D341Med (cell line): ENCODE data around the gene MLYCD.

Source experiments
- DNase-seq: peaks from one replicate; pipeline ENCODE4 v3.0.0; 2012; ENCODE audit warnings: low spot score

The MLYCD gene

DNA sequence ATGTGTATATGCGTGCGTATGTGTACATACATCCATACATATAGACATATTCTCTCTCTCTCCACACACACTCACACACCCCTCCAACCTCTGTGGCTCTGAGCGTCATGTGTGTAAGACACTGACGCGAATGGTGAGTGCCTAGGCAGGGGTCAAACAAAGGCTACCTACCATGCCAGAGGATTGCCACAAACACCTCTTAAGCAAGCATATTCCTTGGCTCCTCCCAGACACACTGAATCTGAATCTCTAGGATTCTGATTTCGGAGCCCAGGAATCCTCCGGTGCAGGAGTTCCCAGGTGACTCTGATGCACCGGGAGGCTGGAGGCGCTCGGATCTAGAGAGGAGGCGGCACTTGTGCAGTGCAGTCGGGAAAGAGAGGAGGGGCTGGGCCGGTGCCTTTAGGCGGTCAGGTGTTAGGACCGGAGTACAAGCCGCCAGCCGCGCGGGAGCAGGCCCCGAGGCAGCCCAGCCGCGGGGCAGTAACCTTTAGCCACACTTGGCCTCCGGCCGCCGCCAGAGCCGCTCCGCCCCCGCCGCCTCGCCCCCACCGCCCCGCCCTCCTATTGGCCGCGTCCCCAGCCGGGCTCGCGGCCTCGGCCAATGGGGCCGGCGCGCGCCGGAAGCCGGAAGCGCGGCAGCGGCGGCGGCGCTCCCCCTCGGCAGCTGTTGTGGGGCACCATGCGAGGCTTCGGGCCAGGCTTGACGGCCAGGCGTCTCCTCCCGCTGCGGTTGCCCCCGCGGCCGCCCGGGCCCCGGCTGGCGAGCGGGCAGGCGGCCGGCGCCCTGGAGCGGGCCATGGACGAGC lies at the start of gene MLYCD:
Gene MLYCD (plus strand): TSS at position 653 of the 809 bp plus-strand sequence. CDS start 30 bp downstream, at position 683.
- peak; percentile 97 for DNase-seq

DNA sequence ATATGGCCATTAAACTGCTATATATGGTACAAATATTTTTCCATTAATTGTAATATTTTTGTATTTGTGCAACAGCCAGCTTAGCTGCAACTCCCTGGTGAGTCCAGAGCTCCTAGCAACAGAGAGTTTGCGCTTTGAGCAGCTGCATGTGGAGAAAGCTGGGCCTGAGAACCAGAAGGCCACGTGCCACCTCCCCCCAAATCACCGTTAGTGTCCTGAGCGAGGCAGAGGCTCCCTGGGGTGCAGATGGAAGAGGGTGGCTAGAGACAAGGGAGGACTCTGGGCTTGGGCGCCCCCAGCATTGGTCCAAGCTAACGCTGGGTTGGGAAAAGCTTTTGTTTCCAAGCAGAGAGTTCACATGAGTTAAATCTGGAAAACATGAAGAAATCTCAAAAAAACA lies 49.5 kb upstream of the MLYCD start:
- no peak for DNase-seq

DNA sequence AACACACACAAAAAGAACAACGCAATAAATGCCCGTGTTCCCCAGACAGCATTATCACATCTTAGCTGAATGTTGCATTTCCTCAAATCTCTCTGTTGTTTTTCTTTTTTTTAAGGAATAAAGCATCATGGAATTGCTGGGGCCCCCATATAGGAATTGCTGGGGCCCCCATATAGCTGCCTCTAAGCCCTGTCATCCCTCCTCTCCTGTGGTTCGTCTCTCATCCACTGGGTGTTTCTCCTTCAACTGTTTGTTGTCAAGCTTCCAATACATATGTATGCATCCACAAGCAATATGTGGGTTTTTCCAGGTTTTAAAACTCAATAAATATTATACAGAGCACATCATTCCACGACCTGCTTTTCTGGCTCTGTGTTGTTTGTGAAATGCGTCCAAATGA lies 48.0 kb upstream of the MLYCD start:
- no peak for DNase-seq

DNA sequence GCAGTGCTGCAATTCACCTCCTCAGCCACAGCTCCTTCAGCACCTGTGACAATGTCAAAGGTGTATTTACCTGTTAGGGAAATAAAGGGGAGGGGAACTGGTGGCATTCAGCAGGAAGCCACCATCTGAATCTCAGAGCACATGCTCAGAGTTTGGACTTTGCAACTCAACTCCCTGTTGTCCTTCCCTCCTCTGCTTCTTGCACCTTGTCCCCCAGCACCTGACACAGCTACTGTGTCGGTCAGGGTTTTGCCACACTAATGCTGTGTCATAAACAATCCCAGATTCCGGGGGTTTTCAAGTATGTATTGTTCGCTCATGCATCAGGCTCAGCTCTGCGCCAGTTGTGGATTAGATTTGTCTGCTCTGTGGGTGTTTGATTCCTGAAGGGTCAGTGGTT lies 47.4 kb upstream of the MLYCD start:
- no peak for DNase-seq

DNA sequence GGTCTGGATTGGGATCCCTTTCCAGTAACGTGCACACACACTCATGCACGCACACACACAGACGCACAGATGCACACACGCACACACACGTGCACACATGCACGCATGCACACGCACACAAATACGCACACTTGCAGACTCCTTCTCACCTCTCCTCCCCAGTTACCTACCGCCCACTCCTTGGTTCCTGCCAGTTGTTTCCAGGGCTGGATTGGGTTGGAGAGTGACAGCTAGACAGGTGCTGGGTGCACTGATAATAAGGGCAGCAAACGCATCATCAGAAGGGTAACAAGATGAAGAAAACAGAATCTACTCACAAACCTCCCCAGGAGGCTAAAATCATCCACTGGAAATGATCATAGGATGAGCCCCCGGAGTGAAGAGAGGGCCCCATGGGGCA lies 46.1 kb upstream of the MLYCD start:
- no peak for DNase-seq

DNA sequence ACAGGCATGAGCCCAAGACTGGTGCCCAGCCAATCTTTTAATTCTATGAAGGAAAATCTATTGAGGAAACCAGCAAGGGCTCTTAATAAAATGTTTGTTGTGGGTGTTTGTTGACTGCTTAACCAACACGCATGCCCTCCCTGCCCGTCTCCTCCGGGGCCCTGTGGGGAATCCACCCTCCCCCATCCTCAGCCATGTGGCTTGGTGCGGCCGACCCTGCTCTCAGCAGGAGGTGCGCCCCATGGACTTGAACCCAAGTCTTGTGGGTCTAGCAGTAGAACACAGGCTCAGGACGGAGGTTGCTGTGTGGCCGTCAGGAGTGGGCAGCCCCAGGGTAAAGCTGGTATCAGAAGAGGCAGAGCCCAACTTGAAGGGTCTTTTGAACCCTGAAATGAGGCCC lies 45.1 kb upstream of the MLYCD start:
- no peak for DNase-seq

DNA sequence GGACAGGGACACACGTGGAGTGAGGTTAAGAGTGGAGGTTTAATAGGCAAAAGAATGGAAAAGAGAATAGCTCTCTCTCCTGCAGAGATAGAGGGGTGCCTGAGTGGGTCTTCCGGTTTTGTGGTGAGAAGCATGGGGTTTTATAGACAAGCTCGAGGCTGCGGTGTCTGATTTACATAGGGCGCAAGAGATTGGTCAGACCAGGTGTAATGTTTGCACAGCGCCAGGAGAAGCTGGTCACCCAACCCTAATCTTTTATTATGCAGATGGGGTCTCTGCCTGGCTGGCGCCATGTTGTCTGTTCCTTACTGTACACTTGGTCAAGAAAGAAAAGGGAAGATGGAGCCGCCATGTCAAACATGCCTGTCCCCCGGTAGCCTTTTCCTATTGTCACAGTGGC lies 44.5 kb upstream of the MLYCD start:
- no peak for DNase-seq

DNA sequence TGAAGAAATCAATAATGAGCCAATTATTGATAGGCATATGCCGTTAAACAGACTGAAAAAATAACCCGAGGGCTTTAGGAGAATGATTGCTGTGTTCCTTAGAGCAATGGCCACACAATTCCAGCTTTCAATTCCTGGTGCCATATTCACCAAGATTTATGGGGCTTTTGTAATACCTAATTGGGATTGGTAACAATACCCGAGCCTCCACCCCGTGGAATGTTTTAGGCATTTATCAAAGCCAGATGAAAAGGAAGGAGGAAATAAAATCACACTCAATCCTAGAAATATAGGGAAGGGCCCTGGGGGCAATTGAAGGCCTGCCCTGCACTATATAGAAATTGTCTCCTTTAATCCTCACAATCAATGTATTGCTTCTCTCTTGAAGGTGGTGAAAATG lies 42.1 kb upstream of the MLYCD start:
- no peak for DNase-seq

DNA sequence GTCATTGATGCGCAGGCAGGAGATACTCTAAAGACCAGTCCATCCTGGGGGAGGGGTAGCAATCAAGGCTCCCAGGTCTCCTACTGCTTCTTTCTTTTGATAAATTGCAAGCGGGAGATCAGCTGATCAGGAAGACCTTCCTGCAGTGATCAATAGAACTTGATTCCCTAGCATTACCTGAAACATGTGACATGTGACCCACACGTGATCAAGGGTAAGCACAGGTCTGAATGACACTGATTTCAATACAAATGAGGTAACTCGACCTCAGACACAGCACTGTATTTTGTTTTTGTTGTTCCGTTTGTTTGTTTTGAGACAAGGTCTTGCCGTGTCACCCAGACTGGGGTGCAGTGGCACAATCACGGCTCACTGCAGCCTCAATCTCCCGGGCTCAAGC lies 39.6 kb upstream of the MLYCD start:
- no peak for DNase-seq

DNA sequence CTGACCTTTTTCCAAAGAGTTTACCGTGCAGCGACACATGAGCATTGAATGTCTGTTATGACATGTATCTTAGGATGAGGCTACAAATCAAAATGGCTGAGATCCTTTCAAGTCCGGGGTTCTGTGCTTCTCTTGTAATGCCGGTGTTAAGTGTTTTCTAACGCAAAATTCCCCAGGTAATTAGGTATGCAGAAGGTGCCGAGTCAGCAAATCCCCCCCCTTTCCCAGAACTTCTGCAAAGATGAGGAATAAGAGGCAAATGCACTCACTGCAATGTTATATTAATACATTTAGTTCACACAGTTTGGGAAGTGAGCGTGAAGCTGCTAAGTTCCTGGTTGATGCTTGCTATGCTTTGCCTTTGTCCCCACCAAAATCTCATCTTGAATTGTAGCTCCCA lies 36.3 kb upstream of the MLYCD start:
- no peak for DNase-seq

DNA sequence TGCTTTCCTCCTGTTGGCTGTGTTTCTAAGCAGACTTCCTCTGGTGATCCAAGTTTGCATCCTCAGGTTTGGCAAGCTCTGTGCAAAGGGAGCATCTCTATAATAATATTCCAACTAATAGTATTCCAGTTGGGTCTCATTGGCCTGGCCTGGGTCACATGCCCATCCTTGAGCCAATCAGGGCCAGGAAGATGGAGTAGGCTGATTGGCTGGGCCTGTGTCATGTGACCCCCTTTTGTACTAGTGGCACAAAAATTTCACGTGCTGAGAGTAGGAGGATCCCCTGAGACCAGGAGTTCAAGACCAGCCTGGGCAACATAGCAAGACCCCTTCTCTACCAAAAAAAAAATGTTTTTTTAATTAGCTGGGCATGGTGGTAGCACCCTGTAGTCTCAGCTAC lies 35.2 kb upstream of the MLYCD start:
- no peak for DNase-seq

DNA sequence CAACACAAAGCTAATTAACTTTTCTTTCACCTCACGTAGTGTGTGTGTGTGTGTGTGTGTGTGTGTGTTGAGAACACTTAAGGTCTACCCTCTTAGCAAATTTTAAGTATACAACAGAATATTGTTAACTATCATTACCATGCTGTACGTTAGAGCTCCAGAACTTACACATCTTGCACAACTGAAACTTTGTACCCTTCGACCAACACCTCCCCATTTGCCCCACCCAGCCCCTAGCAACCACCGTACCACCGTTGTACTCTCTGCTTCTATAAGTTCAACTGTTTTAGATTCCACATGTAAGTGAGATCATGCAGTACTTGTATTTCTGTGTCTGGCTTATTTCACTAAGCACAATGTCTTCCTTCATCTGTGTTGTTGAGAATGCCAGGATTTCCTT lies 28.1 kb upstream of the MLYCD start:
- DNase-seq: no peak

DNA sequence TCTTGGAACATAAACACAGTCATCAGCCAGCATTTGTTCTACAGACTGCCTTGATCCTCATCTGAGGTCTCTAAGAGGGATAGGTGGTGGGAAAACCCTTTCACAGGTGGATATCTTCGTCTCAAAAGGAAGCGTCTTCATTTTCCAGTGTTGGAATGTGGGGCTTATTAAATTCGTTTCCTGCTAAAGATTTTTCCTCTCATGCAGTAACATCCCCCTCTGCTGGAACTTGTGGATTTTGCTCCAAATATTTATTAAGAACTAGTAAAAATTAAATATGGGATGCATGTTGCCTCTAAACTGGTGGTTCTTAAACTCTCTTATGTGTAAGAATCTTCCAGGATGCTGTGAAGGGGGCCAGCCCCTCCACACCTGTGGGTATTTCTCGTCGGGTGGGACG lies 20.1 kb upstream of the MLYCD start:
- DNase-seq: peak; percentile 41

DNA sequence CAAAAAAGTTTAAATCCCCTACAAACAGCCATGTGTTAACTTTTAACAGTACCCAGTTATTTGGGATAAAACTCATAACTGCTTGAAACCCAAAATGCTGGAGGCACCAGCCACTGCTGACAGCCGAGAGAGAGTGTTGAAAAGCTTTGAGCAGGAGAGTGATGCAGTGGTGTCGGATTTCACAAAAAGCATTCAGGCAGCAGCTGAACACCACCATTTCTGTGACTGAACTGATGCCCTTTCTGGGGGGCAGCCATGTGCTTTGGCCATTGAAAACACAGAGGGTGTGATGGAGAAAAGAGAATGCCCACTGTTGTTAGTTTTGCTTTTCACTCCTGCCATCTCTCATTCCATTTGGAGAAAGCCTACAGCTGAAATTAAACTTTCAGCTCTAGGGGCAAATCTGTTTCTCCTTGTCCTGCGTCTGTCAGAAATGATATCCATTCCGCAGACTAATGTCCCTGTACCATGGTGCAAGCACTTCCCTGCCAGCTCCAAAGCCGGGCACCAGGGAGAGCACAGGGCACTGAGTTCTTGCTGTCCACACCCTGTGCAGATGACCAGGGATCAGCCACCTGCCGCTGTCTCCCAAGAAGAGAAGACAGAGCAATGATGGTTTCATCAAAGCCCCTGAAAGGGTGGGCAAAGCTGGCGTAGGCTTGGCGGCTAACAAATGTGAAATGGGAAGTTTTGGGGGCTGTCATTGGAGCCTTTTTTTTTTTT lies 16.6 kb upstream of the MLYCD start:
- DNase-seq: no peak

DNA sequence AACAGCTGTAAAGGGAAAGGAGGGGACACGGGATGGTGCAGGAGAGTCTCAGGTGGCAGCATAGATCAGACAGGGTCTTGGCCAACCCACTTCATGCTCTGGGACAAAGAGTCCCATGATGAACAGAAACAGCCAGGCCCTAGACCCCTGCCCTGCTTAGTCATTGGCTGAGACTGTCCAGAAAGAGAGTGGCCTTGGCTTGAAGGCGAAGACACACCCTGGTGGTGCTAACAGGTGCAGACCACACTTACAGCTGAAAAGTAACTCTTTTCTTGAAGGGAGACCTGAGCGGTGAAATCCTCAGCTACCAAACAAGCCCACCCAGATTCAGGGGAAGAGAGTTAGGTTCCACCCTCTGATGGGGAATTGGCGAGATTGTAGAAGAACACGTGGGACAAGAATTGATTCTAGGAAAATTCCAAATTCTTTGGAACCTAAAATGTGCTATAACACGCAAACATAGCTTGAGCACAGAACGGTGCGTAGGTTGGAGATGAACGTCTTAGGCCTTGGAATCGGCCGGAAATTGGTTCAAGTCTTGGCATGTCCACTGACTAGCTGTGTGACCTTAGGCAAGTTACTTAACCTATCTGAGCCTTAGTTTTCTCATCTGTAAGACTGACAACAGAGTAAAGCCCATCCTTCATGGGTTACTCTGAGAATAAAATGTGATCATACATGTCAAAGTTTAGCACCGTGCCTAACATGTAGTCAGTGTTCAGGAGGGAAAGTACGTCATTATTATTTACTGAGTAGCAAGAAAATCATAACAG lies 12.5 kb upstream of the MLYCD start:
- no peak for DNase-seq

DNA sequence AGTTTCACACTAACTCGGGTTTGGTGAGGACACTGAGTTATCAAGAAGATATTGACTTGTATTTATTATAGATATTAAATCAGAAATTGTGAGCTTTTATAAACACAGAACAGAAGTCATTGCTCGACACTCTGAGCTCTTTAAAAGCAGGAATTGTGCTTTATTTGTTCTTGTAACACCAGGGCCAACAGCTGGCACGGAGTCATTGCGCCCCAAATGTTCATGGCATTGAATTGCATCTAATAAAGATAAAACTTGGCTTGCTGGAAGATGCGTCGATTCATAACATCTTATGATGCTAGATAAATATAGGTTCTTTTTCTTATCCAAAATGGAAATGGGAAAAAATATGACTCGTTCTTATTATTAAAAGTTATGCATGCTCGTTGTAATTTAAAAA lies 11.8 kb upstream of the MLYCD start:
- DNase-seq: no peak

DNA sequence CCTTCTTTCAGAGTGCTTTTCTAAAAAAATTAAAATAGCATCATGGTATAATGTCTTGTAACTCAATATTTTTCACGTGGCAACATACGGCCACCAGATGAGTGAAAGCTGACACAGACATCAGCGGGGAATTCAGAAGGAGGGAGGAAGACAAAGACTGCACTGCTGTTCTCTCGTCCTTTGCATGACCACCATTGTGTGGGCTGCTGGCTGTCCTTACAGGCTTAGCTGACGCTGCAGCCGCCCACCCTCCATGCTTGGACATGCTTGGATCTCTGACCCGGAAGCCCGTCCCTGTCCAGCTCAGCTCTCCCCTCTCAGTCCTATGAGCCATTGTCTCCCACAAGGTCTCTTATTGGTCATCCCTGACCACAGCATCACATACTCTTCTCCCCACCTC lies 11.4 kb upstream of the MLYCD start:
- DNase-seq: no peak

DNA sequence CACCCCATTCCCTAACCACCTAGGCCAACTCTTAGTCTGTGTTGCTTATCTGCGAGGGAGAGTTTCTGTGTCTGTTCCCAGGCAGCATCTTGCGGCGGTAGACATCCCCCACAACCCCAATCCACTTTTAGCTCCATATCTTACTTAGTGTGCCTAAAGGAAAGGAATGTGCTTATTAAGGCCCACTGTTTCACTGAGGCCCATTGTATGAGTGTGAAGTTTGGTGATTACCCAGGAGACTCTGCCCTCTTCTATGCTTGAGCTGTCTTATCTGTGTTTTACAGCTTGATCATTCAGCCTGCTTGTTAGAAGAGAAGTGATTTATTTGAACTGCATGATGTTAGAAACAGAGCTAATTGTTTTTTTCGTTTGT lies 10.3 kb upstream of the MLYCD start:
- DNase-seq: no peak

DNA sequence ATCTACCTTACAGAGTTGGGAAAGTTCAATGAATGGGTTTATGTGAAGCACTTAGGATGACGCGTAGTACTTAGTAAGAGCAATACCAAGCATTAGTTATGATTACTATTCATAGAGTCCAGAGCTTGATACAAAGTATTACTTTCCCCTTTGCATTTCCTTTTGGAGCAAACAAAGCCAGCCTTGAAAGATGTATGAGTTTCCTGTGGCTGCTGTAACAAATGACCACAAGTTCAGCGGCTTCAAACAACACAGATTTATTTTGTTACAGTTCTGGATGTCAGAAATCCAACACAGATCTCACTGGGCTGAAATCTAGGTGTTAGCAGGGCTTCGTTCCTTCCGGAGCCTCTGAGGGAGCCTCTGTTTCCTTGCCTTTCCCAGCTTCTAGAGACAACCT lies 8.6 kb upstream of the MLYCD start:
- DNase-seq: no peak

DNA sequence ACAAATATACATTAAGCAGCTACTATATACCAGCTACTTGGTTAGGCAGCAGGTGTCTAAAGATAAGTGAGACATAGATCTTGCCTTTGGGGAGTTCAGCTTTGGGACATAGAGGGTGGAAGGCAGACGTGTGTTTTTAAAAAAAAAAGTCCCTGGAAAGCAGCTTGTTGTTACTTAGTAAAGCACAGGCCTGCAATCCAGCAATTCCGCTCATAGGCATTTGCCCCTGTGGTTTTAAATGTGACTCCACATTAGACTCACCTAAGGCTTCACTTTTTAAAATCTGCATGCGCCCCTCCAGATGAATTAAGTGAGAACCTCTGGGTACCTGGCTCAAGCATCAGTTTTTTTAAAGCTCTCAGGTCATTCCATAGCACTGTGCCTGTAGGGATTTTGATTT lies 7.2 kb upstream of the MLYCD start:
- DNase-seq: no peak

DNA sequence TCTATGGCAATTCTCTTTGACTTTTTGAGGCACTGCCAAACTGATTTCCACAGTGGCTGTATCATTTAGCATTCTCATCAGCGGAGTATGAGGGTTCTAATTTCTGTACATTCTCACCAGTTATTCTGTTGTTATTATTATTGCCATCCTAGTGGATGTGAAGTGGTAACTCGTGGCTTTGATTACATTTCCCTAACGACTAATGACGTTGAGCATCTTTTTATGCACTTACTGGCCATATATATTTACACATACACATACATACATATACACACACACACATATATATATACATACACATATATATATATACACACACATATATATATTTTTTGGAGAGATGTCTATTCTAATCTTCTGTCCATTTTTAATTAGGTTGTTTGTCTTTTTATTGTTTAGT lies 3.7 kb upstream of the MLYCD start:
- DNase-seq: no peak

DNA sequence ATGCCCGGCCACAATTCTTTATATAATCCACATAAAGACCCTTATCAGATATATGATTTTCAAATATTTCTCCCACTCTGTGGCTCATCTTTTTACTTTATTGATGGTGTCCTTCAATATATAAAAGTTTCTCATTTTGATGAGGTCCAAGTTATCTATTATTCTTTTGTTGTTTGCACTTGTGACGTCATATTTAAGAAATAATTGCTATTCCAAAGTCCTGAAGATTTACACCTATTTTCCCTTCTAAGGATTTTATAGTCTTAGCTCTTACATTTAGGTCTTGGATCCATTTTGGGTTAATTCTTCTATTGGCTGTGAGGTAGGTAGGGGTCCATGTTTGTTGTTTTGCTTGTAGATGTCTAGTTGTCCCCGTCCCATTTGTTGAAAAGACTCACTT lies 3.0 kb upstream of the MLYCD start:
- no peak for DNase-seq

DNA sequence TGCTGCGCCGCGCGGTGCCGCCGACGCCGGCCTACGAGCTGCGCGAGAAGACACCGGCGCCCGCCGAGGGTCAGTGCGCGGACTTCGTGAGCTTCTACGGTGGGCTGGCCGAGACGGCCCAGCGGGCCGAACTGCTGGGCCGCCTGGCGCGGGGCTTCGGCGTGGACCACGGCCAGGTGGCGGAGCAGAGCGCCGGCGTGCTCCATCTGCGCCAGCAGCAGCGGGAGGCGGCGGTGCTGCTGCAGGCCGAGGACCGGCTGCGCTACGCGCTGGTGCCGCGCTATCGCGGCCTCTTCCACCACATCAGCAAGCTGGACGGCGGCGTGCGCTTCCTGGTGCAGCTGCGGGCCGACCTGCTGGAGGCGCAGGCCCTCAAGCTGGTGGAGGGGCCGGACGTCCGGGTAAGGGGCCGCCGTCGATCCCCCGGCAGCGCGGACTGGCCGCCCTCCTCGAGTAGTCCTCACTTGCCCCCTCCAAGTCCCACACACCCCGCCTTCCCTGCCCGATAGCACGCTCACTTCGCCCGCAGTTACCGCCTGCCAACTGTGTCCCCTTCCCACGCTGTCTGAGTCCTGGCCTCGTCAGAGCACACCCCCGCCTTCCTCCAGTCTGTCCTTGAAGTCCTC lies 470 bp downstream of the MLYCD start:
- DNase-seq: peak; percentile 80
